BLaER1 (cell line): Measurements from ENCODE around the gene SCAPER.
"Not testable (repeated sequence)": the region's sequence is repeated elsewhere in the genome, so short reads cannot be mapped to it uniquely, and the experiment has no call there.

Experiments
- H3K27ac ChIP-seq: shearing (Covaris generic); formaldehyde crosslinking; 2 replicates; pipeline ENCODE4 v1.8.1; 2022
- H3K27me3 ChIP-seq: shearing (Covaris generic); formaldehyde crosslinking; 2 replicates; pipeline ENCODE4 v1.8.1; 2022
- H3K36me3 ChIP-seq: shearing (Covaris generic); formaldehyde crosslinking; 2 replicates; pipeline ENCODE4 v1.8.1; 2022
- H3K4me1 ChIP-seq: shearing (Covaris generic); formaldehyde crosslinking; 2 replicates; pipeline ENCODE4 v1.8.1; 2022
- H3K4me2 ChIP-seq: shearing (Covaris generic); formaldehyde crosslinking; 2 replicates; pipeline ENCODE4 v1.8.1; 2022
- H3K4me3 ChIP-seq: shearing (Covaris generic); formaldehyde crosslinking; 2 replicates; pipeline ENCODE4 v1.8.1; 2022
- H3K9ac ChIP-seq: shearing (Covaris generic); formaldehyde crosslinking; 2 replicates; pipeline ENCODE4 v1.8.1; 2022
- H3K9me3 ChIP-seq: shearing (Covaris generic); formaldehyde crosslinking; 2 replicates; pipeline ENCODE4 v1.8.1; 2022
- H4K20me1 ChIP-seq: shearing (Covaris generic); formaldehyde crosslinking; 2 replicates; pipeline ENCODE4 v1.8.1; 2022
- Cebpa-rat ChIP-seq: shearing (Covaris generic); IDR thresholded peaks from 2 replicates; pipeline ENCODE4 v1.8.1; 2022

The SCAPER gene

DNA sequence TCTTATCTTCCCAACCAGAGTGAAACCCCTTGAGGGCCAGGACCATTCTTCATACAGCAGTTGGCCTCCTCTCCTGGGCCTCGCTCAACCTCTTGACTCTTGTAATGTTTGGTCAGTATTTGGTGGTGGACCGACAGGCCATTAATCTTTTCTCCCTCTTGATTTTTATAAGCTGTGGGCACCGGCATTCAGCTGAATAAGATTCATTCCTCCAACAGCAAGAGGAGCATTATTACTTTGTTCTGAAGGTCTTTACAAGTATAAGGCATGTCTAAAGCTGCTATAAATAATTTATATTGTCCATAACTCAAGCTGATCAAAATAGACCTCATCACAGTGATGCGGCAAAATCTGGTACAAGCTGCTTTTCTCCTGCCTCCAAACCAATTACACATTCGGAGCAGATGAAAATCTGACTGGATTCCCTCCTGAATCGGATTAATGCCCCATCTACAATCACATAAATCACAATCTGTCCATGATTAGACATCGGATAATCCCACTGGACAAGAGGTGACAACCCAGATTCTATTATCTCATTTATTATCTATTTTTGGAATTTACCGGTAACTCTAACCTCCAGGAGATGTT lies 576.9 kb downstream of the SCAPER start:
- H3K4me2 ChIP-seq, result no peak overlapping the region
- no peaks in the 10 kb centered on the region for H3K9me3 ChIP-seq
- no peaks in the 10 kb centered on the region for H3K27me3 ChIP-seq
- no peaks in the 10 kb centered on the region for H4K20me1 ChIP-seq
- H3K4me3 ChIP-seq, result no peak overlapping the region
- peaks cover 6% of the 10 kb centered on the region for H3K4me1 ChIP-seq
- no peak overlapping the region for H3K9ac ChIP-seq
- H3K36me3 ChIP-seq, result no peaks in the 10 kb centered on the region
- TF ChIP-seq Cebpa-rat, result no peak
- no peak overlapping the region for H3K27ac ChIP-seq

GRCh38 chr15:76327191-76328105 lies 577.7 kb downstream of the SCAPER start:
- H3K36me3 ChIP-seq, result no peaks in the 10 kb centered on the region
- H4K20me1 ChIP-seq, result no peaks in the 10 kb centered on the region
- peaks cover 13% of the 10 kb centered on the region for H3K4me1 ChIP-seq
- TF ChIP-seq Cebpa-rat, result no peak
- H3K9me3 ChIP-seq, result no peaks in the 10 kb centered on the region
- H3K9ac ChIP-seq, result no peak overlapping the region
- H3K27ac ChIP-seq, result no peak overlapping the region
- H3K27me3 ChIP-seq, result no peaks in the 10 kb centered on the region
- no peak overlapping the region for H3K4me2 ChIP-seq
- no peak overlapping the region for H3K4me3 ChIP-seq

DNA sequence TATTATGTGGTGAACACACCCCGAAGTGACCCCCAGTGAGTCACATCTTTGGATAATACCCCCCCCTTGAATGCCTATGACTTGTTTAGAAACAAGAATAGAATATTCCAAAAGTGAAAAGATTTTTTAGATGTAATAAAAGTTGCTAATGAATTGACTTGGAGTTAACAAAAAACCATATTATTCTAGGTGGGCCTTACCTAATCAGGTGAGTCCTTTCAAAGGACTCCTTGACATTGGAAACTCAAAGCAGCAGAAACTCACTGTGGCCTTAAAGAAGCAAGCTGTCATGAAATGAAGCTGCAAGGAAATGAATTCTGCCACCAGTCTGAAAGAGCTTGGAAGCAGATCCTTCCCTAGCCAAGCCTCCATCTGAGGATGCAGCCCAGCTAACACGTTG lies 579.4 kb downstream of the SCAPER start:
- H3K4me1 ChIP-seq, result peaks cover 14% of the 10 kb centered on the region
- no peak overlapping the region for H3K9ac ChIP-seq
- H3K36me3 ChIP-seq, result no peaks in the 10 kb centered on the region
- no peaks in the 10 kb centered on the region for H4K20me1 ChIP-seq
- H3K4me3 ChIP-seq, result no peak overlapping the region
- no peak for TF ChIP-seq Cebpa-rat
- H3K4me2 ChIP-seq, result no peak overlapping the region
- no peaks in the 10 kb centered on the region for H3K27me3 ChIP-seq
- H3K27ac ChIP-seq, result no peak overlapping the region
- no peaks in the 10 kb centered on the region for H3K9me3 ChIP-seq

GRCh38 chr15:76324066-76324465 lies 581.1 kb downstream of the SCAPER start:
- Histone ChIP-seq H3K36me3 (no peaks in the 10 kb centered on the region), H3K9me3 (no peaks in the 10 kb centered on the region), H3K27me3 (no peaks in the 10 kb centered on the region), H3K4me2 (no peak overlapping the region), H3K4me3 (no peak overlapping the region), H3K9ac (no peak overlapping the region), H4K20me1 (no peaks in the 10 kb centered on the region), H3K4me1 (peaks cover 14% of the 10 kb centered on the region), H3K27ac (no peak overlapping the region)
- no peak for TF ChIP-seq Cebpa-rat

DNA sequence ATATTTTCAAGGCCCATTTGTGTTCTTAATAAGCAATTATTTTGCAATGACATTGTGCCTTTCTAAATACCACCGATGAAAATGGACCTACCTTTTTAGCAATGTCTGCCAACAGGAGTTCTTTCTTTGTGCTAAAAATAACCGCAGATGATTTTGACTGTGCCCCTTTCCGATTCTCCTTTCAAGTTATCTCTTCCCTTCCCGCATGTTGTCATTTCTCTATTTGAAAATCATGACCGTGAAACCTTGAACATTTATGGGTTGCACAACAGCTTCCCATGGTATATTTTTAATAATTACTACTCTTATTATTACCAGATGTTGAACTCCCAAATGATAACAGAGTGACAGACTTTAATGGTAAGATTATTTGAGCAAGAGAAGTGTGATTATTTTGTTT lies 583.5 kb downstream of the SCAPER start:
- H3K36me3 ChIP-seq, result no peaks in the 10 kb centered on the region
- no peak for TF ChIP-seq Cebpa-rat

GRCh38 chr15:76321171-76321570 lies 584.0 kb downstream of the SCAPER start:
- Histone ChIP-seq H3K4me3 (no peak overlapping the region), H3K27me3 (no peaks in the 10 kb centered on the region), H3K9me3 (no peaks in the 10 kb centered on the region), H3K4me1 (peaks cover 14% of the 10 kb centered on the region), H3K9ac (no peak overlapping the region), H3K36me3 (no peaks in the 10 kb centered on the region), H3K4me2 (no peak overlapping the region), H4K20me1 (no peaks in the 10 kb centered on the region), H3K27ac (no peak overlapping the region)
- no peak for TF ChIP-seq Cebpa-rat

More for the DNA sequence above, 583.5 kb downstream of the SCAPER start:
- H4K20me1 ChIP-seq, result no peaks in the 10 kb centered on the region
- no peak overlapping the region for H3K4me3 ChIP-seq
- H3K9me3 ChIP-seq, result no peaks in the 10 kb centered on the region
- peaks cover 14% of the 10 kb centered on the region for H3K4me1 ChIP-seq
- no peak overlapping the region for H3K4me2 ChIP-seq
- H3K9ac ChIP-seq, result no peak overlapping the region
- no peaks in the 10 kb centered on the region for H3K27me3 ChIP-seq
- H3K27ac ChIP-seq, result no peak overlapping the region

DNA sequence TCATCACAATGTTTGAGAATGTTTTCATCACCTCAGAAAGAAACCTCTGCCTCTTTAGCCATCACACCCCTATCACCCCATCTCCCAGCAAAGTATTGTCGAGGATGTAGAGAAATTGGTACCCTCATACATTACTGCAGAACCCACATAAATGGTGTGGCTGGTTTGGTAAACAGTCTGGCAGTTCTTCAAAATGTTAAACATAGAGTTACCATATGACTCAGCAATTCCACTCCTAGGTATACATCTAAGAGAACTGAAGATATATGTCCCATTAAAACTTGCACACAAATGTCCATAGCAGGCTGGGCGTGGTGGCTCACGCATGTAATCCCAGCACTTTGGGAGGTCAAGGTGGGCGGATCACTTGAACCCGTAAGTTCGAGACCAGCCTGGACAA lies 585.1 kb downstream of the SCAPER start:
- Histone ChIP-seq H3K36me3 (no peaks in the 10 kb centered on the region), H3K4me1 (peaks cover 14% of the 10 kb centered on the region), H3K9me3 (no peaks in the 10 kb centered on the region), H3K27ac (no peak overlapping the region), H3K9ac (no peak overlapping the region), H3K4me3 (no peak overlapping the region), H3K27me3 (no peaks in the 10 kb centered on the region), H3K4me2 (no peak overlapping the region), H4K20me1 (no peaks in the 10 kb centered on the region)
- no peak for TF ChIP-seq Cebpa-rat

GRCh38 chr15:76313731-76314130 lies 591.4 kb downstream of the SCAPER start:
- Histone ChIP-seq H3K27ac (no peak overlapping the region), H3K4me3 (no peak overlapping the region), H3K9ac (no peak overlapping the region), H3K4me2 (peak overlapping the region; percentile 20; the same call in 1 of the 2 replicates), H3K9me3 (no peaks in the 10 kb centered on the region), H3K36me3 (peaks cover 3% of the 10 kb centered on the region; the same call in 1 of the 2 replicates), H3K4me1 (peaks cover 24% of the 10 kb centered on the region), H4K20me1 (peaks cover 17% of the 10 kb centered on the region), H3K27me3 (no peaks in the 10 kb centered on the region)
- TF ChIP-seq Cebpa-rat, result no peak

GRCh38 chr15:76313175-76313567 lies 592.0 kb downstream of the SCAPER start:
- not testable (repeated sequence) for H3K27ac ChIP-seq, H3K36me3 ChIP-seq, H3K27me3 ChIP-seq, H3K4me2 ChIP-seq, H3K9ac ChIP-seq, H3K4me3 ChIP-seq, H3K9me3 ChIP-seq
- H3K4me1 ChIP-seq, result peaks cover 24% of the 10 kb centered on the region
- peaks cover 22% of the 10 kb centered on the region for H4K20me1 ChIP-seq

GRCh38 chr15:76312540-76313174 lies 592.5 kb downstream of the SCAPER start:
- Histone ChIP-seq H3K36me3 (peaks cover 13% of the 10 kb centered on the region; the same call in 1 of the 2 replicates), H3K9me3 (no peaks in the 10 kb centered on the region), H3K27ac (no peak overlapping the region), H3K27me3 (no peaks in the 10 kb centered on the region), H3K9ac (no peak overlapping the region), H3K4me2 (no peak overlapping the region), H3K4me3 (no peak overlapping the region), H4K20me1 (peaks cover 28% of the 10 kb centered on the region), H3K4me1 (peaks cover 24% of the 10 kb centered on the region)
- no peak for TF ChIP-seq Cebpa-rat
